Type B pancreatic cell (in vitro differentiated cells): Measurements from ENCODE around the gene ERCC4. TPM values are rescaled to one million over a fixed set of nuclear protein-coding genes. Genes with fewer than 3 reads are reported as not detected.

Source experiments
- DNase-seq: peaks from one replicate; pipeline ENCODE4 v3.0.0; 2021; ENCODE audit warnings: mixed read lengths; ENCODE audit not compliant: unreplicated experiment; ENCODE audit errors: extremely low spot score
- H3K27ac Mint-ChIP-seq: 2 replicates; pipeline ENCODE4 v1.8.0; 2021; ENCODE audit warnings: mild to moderate bottlenecking, mixed read lengths
- H3K27me3 Mint-ChIP-seq: 2 replicates; pipeline ENCODE4 v1.8.0; 2021; ENCODE audit warnings: mixed read lengths
- H3K36me3 Mint-ChIP-seq: 2 replicates; pipeline ENCODE4 v1.8.0; 2021; ENCODE audit warnings: mixed read lengths
- H3K4me1 Mint-ChIP-seq: one replicate; pipeline ENCODE4 v1.8.0; 2021; ENCODE audit warnings: mixed read lengths; ENCODE audit not compliant: unreplicated experiment
- H3K4me3 Mint-ChIP-seq: 2 replicates; pipeline ENCODE4 v1.8.0; 2021; ENCODE audit warnings: mild to moderate bottlenecking, mixed read lengths
- H3K9me3 Mint-ChIP-seq: 2 replicates; pipeline ENCODE4 v1.8.0; 2021; ENCODE audit warnings: mixed read lengths
- total RNA-seq: library from RNA; stranded (reverse); gene quantifications from 2 replicates; pipeline ENCODE4 v1.2.1, GENCODE V29; 2021; ENCODE audit warnings: low replicate concordance
- TF ChIP-seq, protein P1 (sequence below): fragments of 200-600 bp; sonication (generic); conservative IDR thresholded peaks from 2 replicates; pipeline ENCODE4 v1.5.0; 2021; ENCODE audit warnings: antibody characterized with exemption, mild to moderate bottlenecking

Gene ERCC4
- total RNA-seq, 1 donor from 2014 or later, result 17.9 TPM

DNA sequence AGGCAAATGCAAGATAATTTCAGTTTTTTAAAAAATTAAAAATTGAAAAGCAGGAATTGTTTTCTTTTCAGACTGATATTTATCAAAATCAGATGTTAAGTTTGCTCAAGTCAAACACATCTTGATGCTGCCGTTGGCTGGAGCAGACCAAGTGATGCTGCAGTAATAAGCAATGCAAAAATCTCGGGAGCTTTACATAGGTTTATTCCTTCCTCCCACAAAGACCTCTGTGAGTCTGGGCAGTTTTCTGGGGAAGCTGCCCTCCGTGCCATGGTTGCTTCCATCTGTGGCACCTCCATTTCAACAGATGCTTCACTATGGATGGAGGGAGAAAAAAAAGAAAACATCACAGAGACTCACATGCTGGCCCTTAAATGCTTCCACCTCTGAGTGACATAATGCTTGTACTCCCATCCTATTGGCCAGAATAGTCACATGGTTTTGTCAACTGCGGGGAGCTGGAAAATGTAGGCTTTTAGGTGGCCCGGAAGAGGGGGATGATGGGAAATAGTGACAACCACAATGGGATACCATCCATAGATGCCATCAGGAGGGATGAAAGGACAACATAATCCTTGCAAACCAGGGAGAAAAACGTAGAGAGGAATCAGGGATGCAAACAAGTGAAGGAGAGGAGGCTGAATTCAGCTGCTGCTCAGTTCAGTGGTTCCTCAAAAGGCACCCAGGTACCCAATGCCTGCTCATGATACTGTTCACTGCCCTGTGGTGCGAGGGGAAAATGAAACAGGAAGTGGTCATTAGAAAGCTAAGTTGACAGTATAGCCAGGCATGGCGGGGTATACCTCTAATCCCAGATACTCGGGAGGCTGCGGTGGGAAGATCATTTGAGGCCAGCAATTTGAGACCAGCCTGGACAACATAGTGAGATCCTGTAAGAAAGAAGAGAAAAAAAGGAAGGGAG is 13.5 kb upstream of the ERCC4 start:
- no peak overlapping the region for H3K27ac Mint-ChIP-seq
- TF ChIP-seq, protein P1, sequence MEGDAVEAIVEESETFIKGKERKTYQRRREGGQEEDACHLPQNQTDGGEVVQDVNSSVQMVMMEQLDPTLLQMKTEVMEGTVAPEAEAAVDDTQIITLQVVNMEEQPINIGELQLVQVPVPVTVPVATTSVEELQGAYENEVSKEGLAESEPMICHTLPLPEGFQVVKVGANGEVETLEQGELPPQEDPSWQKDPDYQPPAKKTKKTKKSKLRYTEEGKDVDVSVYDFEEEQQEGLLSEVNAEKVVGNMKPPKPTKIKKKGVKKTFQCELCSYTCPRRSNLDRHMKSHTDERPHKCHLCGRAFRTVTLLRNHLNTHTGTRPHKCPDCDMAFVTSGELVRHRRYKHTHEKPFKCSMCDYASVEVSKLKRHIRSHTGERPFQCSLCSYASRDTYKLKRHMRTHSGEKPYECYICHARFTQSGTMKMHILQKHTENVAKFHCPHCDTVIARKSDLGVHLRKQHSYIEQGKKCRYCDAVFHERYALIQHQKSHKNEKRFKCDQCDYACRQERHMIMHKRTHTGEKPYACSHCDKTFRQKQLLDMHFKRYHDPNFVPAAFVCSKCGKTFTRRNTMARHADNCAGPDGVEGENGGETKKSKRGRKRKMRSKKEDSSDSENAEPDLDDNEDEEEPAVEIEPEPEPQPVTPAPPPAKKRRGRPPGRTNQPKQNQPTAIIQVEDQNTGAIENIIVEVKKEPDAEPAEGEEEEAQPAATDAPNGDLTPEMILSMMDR, result no peak
- peaks cover 19% of the 10 kb centered on the region for H3K27me3 Mint-ChIP-seq
- DNase-seq, result no peak
- no peaks in the 10 kb centered on the region for H3K9me3 Mint-ChIP-seq
- H3K4me3 Mint-ChIP-seq, result no peak overlapping the region
- H3K36me3 Mint-ChIP-seq, result no peaks in the 10 kb centered on the region
- H3K4me1 Mint-ChIP-seq, result no peaks in the 10 kb centered on the region

DNA sequence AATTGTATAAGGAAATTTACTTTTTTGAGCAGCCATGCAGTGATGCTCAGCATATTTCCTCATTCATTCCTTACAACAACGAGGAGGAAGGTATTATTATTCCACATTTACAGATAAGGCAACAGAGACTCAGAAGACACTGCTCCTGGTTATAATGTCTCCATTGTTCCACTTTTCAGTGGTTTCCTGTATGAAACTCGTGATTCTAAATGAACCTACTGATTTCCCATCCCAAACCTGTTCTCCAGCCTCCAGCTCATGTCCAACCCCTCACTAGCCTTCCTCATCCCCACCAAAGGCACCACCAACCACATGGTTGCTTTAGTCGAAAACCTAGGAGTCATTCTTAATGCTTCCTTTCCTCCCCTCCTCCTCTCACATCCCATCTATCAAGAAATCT is 12.5 kb upstream of the ERCC4 start:
- DNase-seq, result no peak
- TF ChIP-seq, protein P1, result no peak
- H3K4me1 Mint-ChIP-seq, result no peaks in the 10 kb centered on the region
- peaks cover 19% of the 10 kb centered on the region for H3K27me3 Mint-ChIP-seq
- H3K27ac Mint-ChIP-seq, result no peak overlapping the region
- no peak overlapping the region for H3K4me3 Mint-ChIP-seq
- no peaks in the 10 kb centered on the region for H3K9me3 Mint-ChIP-seq
- no peaks in the 10 kb centered on the region for H3K36me3 Mint-ChIP-seq

DNA sequence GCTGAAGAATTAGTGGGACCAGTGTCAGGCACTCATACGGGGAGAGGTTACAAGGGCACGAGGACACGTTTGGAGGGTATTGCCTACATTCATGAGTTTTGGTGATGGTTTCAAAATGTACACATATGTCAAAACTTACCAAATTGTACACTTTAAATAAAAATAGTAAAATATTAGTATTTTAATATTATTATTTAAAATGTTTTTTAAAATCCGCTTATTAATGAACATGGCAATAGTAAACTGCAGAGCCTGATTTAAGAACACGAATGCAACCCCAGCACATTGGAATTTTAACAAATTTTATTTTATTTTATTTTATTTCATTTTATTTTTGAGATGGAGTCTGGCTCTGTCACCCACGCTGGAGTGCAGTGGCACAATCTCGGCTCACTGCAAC is 10.9 kb upstream of the ERCC4 start:
- TF ChIP-seq, protein P1, result no peak
- peaks cover 14% of the 10 kb centered on the region for H3K27me3 Mint-ChIP-seq
- DNase-seq, result no peak
- no peaks in the 10 kb centered on the region for H3K9me3 Mint-ChIP-seq
- no peaks in the 10 kb centered on the region for H3K36me3 Mint-ChIP-seq
- no peak overlapping the region for H3K27ac Mint-ChIP-seq
- H3K4me1 Mint-ChIP-seq, result no peaks in the 10 kb centered on the region
- H3K4me3 Mint-ChIP-seq, result no peak overlapping the region

DNA sequence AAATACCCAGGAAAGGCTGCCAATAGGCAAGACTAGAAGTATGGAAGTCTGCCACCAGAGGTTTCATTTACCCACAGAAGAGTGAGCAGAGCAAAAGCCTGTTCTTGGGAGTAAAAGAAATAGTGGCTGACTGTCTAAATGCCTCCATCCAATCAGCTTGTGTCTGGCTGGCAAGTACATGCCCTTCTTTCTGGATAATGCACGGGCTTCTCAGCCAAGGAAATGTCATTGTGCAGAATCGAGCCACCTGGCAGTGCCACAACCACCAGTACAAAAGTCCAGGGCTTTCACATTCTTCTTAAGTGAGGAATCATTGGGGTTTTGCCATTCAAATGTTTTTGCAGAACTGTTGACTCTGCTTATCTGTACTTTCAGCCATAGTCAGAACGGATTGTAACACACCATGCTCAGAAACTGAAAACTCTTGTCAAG is 10.1 kb upstream of the ERCC4 start:
- Mint-ChIP-seq H3K27ac (no peak overlapping the region), H3K36me3 (no peaks in the 10 kb centered on the region), H3K27me3 (peaks cover 14% of the 10 kb centered on the region), H3K9me3 (no peaks in the 10 kb centered on the region), H3K4me3 (no peak overlapping the region), H3K4me1 (no peaks in the 10 kb centered on the region)
- TF ChIP-seq, protein P1, result no peak
- no peak for DNase-seq

DNA sequence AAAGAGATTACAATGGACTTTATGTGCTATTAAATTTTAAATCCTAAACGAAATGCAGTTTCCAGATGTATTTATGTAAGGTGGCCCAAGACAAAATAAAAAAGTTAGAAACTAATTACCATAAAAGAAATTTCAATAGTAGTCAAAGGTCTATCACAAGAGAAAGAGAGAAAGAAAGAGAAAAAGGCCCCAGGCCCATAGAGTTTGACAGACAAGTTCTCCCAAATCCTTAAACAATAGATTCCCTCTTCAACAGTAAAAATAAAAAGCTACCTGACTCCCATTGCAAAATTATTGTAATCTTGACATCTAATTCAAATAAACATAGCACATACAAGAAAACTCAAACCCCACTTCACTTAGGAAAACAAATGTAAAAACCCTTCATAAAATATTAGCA is 8.6 kb upstream of the ERCC4 start:
- Mint-ChIP-seq H3K9me3 (no peaks in the 10 kb centered on the region), H3K36me3 (no peaks in the 10 kb centered on the region), H3K27me3 (peaks cover 14% of the 10 kb centered on the region)

More for the DNA sequence above, 8.6 kb upstream of the ERCC4 start:
- H3K4me1 Mint-ChIP-seq, result no peaks in the 10 kb centered on the region
- TF ChIP-seq, protein P1, result no peak
- no peak overlapping the region for H3K4me3 Mint-ChIP-seq
- no peak for DNase-seq
- H3K27ac Mint-ChIP-seq, result no peak overlapping the region
